NCI-H345 (cell line): ENCODE results near the gene GRM5.
"Not testable (repeated sequence)": the region's sequence is repeated elsewhere in the genome, so short reads cannot be mapped to it uniquely, and the experiment has no call there.

Experiments used
- DNase-seq: peaks from one replicate; lab custom pipeline; 2025; lab: John Stamatoyannopoulos, UW

GRM5 gene

GRCh38 chr11:88835709-88836108, 230.1 kb downstream of the GRM5 start:
- DNase-seq: not testable (repeated sequence)

GRCh38 chr11:88831303-88831890, 234.4 kb downstream of the GRM5 start:
- no peak for DNase-seq

GRCh38 chr11:88827018-88827676, 238.6 kb downstream of the GRM5 start:
- DNase-seq: no peak

GRCh38 chr11:88819616-88820015, 246.2 kb downstream of the GRM5 start:
- no peak for DNase-seq

GRCh38 chr11:88818978-88819377, 246.8 kb downstream of the GRM5 start:
- no peak for DNase-seq

GRCh38 chr11:88815505-88815904, 250.3 kb downstream of the GRM5 start:
- no peak for DNase-seq

- DNase-seq: no peak
These were observed 251.7 kb downstream of the GRM5 start for GRCh38 chr11:88814076-88814475.

GRCh38 chr11:88813233-88813915, 252.4 kb downstream of the GRM5 start:
- DNase-seq: no peak

GRCh38 chr11:88810420-88811097, 255.2 kb downstream of the GRM5 start:
- DNase-seq: no peak

- no peak for DNase-seq
These were observed 256.7 kb downstream of the GRM5 start for GRCh38 chr11:88809126-88809525.

GRCh38 chr11:88807349-88807748, 258.4 kb downstream of the GRM5 start:
- no peak for DNase-seq

- DNase-seq: no peak
These were observed 259.4 kb downstream of the GRM5 start for GRCh38 chr11:88806410-88806809.

GRCh38 chr11:88801484-88802123, 264.2 kb downstream of the GRM5 start:
- no peak for DNase-seq

- no peak for DNase-seq
These were observed 265.8 kb downstream of the GRM5 start for GRCh38 chr11:88799771-88800500.

- DNase-seq: no peak
These were observed 275.6 kb downstream of the GRM5 start for GRCh38 chr11:88790182-88790581.

GRCh38 chr11:88779577-88779976, 286.2 kb downstream of the GRM5 start:
- DNase-seq: no peak

- no peak for DNase-seq
These were observed 295.2 kb downstream of the GRM5 start for GRCh38 chr11:88770475-88771079.

GRCh38 chr11:88744140-88744539, 321.6 kb downstream of the GRM5 start:
- DNase-seq: no peak

GRCh38 chr11:88739524-88739923, 326.3 kb downstream of the GRM5 start:
- DNase-seq: no peak

GRCh38 chr11:88709567-88709966, 356.2 kb downstream of the GRM5 start:
- no peak for DNase-seq

GRCh38 chr11:88704485-88704884, 361.3 kb downstream of the GRM5 start:
- DNase-seq: no peak
